Middle frontal gyrus (tissue), 1 donor: ENCODE measurements around the gene CTTNBP2NL.

Experiments used
- DNase-seq: peaks from one replicate; pipeline ENCODE4 v3.0.0-alpha.2; 2015; ENCODE audit warnings: low spot score; ENCODE audit errors: extremely low spot score

The CTTNBP2NL gene

GRCh38 chr1:112506306-112506705 lies 110.3 kb downstream of the CTTNBP2NL start:
- no peak for DNase-seq

DNA sequence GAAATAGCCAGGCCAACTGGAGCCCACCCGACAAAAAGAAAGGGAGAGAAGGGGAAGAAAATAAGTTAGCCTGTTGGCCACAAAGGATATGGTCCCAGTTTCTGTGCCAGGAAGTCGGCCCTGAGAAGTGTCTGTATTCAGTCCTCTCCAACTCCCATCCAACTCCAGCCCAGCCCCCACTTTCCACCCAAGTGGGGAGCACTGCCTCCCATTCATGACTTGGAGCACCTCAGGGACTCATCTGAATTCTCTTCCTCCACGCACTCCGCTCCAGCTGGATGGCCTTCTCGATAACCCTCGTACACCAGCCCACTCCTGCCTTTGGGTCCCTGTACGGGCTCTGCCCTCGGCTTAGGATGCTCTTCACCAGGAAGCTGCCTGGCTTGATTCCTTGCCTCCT lies 110.7 kb downstream of the CTTNBP2NL start:
- DNase-seq, result no peak

- no peak for DNase-seq
These were observed 111.3 kb downstream of the CTTNBP2NL start for GRCh38 chr1:112507336-112507735.

GRCh38 chr1:112507921-112508277 lies 111.9 kb downstream of the CTTNBP2NL start:
- no peak for DNase-seq

DNA sequence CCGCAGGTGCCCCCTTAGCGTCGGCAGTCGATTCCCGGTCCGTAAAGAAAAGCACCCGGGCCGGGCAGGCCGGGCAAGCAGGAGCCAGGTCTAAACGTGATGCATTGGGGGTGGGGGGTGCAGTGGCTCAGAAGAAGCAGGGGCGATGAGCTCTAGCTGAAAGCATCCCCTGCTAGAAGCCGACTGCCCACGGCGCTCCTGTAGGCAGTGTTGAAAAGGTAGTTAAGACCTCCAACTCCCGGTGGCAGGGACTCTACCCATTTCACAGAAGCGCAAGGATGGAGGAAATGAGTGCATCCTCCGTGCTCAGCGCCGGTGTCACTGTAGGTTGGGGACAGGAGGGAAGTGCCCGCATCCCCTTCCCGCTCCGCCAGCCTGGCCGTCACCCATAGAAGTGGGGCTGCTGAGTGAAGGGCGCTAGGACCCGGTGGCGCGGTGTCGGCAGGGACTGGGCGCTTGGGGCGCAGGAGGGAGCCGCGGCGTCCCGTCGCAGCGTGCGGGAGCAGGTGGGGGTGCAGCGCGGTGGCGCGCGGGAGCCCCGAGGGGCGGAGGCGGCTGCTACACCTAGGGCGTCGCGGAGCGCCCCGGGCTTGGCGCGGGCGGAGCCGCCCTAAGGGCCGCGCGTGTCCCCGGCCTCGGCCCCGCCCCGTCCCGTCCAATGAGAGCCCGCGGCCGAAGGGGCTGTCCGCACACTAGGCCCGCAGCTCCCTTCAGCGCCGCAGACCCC lies 112.4 kb downstream of the CTTNBP2NL start, which contains the start of gene WNT2B:
Gene WNT2B (plus strand): TSS at position 688 of the 727 bp plus-strand sequence. CDS start 298 bp downstream, outside the sequence.
- no peak for DNase-seq

DNA sequence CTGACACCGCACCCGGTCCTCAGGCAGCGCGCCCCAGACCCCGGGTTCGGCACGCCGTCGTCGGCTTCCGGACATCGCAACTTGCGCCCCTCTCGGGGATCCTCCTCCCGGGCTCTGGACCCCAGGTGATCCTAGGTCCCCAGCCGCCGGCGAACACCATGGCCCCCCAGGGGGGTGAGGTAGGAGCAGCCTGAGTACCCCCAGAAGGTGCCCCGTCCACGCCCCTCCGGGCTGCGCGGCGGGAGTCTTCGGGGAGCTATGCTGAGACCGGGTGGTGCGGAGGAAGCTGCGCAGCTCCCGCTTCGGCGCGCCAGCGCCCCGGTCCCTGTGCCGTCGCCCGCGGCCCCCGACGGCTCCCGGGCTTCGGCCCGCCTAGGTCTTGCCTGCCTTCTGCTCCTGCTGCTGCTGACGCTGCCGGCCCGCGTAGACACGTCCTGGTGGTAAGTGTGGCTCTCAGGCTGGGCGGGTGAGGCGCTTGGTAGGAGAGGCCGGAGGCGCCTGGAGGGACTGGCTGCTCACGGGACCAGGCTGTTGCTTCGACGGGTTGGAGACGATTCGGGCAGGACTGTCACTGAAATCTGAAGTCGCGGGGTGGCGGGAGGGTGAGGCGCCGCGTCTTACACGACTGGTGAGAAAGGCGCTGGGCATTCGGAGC lies 113.1 kb downstream of the CTTNBP2NL start:
- DNase-seq, result no peak

DNA sequence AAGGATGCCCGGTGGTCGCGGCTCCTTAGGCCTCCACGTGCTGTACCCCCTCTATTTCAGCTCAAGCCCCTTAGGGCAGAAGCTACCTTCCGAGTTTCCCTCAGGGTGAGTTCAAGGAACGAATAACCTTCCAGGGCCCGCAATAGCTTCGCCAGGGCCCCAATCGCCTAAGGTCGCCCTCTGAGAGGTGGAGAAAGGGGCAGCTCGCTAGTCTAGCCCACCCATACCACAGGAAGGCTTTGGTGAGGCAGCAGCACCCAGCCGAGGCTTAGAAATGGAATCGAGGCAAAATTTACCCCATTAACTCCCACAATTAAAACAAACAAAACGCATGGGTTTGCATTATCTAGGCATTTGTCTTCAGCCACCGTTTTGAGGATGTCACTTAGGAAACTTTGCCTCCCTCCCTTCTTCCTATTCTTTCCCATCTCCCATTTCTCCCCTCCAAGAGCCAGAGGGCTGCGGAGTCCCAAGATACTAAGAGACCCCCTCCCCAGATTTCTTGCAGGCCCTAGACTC lies 113.7 kb downstream of the CTTNBP2NL start:
- no peak for DNase-seq

DNA sequence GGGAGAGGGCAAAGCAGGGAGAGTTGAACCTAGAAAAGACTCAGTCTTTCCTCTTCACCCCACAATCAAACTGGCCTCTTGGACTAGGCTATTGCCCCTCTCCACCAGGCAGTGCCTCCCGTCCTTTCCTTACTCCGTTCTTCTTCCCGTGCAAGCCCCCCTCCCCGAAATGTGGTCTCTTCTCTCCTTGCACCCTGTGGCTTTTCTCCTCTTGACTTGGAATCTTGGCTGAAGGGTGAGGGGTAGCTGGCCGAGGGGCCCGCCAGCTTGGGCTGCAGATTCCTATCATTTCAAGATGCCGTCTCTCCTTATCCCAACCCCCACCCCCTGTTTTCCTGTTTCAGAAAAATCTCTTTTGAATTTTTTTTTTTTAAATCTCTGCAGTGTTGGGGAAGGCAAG lies 114.3 kb downstream of the CTTNBP2NL start:
- no peak for DNase-seq
